Measurements from ENCODE around the gene FHOD1. TPM values are rescaled to one million over a fixed set of nuclear protein-coding genes. Genes with fewer than 3 reads are reported as not detected.

The FHOD1 gene
- total RNA-seq, 1 donor from 2014 or later: 20.5 TPM

DNA sequence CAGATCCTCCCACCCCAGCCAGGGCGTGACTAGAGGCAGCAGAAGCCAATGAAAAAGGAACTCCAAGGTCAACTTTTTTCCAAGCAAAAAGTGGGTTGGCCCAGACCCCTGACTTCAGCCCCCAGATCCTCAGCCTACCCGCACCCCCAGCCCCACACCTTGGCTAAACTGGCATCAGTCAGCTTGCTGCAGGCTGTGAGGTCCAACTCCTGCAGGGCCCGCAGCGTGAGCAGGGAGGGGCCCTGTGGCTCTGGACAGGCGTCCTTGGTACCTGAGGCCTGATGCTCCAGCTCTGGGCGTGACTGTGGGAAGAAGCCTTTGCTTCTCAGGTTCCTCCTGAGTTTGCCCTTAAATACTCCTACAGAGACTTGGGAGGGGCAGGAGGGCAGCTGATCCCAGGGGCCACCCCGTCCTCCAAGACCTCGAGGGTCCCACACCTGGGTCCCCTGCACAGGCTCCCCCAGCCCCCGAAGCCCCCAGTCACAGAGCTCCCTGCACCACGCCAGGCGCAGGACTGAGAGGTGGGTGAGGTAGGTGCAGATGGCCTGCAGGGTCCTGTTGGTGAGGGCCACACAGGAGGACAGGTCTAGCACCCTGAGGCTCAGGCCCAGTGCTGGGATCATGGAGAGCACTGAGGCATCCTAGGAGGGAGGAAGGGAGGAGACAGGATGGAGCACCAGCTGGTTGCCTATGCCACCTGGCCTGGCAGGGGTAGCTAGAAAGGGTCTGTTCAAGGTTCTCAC lies 39.0 kb downstream of the FHOD1 start:
- DNase-seq (ENCODE audit: low read depth): no peak

DNA sequence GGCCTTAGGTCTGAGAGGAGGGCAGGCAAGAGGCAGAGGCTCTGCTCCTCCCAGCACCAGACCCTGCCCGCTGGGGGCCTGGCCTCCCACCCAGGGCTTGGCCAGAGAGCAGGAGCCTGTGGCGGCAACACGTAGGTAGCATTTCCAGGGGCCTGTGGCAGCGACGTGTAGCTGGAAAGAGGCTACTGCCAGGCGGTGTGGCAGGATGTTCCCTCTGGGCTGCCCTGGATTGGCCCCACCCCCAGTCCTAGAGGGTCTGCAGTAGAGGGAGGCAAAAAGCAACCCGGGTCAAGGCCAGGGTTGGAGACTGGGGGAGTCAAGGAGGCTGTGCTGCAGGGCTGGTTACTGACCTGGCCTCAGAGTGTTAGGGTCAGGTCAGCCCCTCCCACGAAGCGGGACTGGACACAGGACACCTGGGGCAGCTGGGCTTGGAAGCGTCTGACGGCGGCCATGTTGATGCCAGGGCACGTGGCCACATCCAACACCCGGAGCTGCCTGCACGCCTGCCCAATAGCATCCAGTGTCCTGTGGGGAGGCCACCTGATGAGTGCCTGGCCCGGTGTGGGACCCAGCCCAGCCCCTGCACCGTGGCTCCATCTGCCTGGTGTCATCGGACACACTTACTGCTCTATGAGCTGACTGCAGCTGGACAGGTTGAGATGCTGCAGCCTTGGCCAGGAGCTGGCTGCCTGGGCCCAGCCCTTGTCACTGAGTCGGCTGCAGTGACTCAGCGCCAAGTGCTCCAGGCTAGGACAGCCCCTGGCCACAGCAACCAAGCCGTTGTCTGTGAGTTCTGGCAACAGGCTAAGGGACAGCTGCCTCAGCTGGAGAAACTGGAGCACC lies 39.8 kb downstream of the FHOD1 start:
- DNase-seq (ENCODE audit: low read depth): no peak

DNA sequence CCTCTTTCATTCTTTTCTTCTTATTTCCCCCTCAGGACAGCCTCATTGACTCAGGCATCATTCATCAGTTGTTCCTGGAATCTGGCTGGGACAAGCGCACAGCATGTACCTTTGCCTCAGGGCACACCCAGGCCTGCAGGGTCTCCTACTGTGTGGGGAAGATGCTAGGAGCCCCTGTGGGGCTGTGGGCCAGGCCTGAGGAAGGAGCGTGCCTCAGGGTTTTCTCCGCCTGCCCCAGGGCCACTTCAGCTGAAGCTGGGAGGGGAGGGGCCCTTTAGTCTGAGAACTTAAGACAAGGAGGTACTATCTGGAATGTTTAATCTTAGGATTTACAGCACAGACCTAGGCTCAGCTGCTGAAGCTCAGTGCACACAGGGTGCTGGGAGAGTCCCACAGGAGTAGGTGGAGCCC lies 40.4 kb downstream of the FHOD1 start:
- DNase-seq (ENCODE audit: low read depth): no peak

DNA sequence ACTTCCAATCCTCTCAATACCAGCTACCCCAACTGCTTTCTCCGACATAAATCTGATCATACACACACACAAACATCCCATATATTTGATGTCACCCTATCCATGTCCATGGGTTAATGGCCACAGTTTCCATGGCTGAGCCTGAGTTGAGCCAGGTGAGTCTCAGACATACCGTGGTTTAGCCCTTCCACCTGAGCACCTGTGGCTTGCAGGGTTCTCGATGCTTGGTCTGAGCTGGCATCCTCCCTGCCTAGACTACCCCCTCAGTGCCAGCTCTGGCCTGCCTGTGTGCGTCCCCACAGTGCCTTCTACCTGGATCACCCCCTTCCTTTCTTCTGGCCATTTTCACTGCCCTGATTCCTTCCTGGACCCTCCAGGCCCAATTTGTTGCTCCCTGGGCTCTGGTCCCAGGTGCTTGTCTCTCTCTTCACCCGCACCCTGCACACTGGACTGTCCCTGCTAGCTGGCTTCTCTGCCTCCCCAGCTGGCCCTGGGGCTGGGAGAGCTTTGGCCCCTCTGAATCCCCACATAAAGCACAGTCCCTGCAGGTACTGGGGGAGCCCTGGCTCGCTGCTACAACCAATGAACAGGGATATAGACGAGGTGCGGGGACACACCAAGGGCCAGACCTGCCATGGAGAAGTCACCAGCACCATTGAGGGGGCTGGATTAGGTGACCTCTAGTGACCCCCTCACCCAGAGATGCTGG lies 41.0 kb downstream of the FHOD1 start:
- DNase-seq (ENCODE audit: low read depth): no peak

DNA sequence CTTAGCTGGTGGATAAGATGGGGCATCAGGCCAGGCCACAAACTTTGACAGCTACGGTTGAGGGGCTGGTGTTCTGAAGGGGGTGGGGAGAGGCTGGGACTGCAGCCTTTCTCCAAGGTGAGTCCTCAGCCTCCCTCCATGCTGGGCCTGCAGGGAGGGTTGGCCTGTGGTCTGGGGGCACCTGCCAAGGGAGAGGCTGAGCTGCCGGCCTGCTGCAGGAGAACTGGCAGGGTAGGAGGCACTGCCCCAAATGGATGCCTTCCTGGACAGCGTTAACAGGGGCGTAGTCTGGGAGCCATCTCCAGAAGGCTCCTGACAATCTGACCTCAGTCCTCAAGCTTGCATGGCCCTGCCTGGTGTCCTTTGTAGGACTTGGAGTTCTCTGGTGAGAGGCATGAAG lies 43.2 kb downstream of the FHOD1 start:
- no peak for DNase-seq (ENCODE audit: low read depth)

DNA sequence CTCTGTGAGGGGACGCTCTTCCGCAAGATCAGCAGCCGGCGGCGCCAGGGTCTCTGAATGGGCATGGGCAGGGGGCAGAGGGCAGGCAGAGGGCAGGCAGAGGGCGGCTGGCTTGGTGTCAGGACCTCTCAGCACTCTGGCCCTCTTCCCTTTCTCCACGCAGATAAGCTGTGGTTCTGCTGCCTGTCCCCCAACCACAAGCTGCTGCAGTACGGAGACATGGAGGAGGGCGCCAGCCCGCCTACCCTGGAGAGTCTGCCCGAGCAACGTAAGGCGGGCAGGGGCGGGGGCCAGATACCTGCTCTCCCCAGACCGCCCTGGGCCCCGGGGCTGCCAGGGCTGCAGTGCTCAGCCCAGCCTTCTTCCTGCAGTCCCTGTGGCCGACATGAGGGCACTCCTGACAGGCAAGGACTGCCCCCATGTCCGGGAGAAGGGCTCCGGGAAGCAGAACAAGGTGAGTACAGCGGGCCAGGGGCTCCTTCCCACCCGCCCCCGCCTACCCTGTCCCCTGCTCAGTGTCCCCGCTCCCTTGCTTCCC lies 44.3 kb downstream of the FHOD1 start:
- no peak for DNase-seq (ENCODE audit: low read depth)

DNA sequence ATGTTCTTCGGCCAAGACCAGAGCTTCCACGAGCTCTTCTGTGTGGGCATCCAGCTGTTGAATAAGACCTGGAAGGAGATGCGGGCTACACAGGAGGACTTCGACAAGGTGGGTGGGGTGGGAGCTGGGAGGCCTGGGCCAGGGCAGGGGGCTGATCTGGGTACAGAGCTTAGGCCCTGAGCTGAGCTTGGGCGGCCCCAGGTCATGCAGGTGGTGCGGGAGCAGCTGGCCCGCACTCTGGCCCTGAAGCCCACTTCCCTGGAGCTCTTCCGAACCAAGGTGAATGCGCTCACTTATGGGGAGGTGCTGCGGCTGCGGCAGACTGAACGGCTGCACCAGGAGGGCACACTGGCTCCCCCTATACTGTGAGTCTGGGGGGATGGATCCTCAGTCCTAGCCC lies 44.9 kb downstream of the FHOD1 start:
- DNase-seq (ENCODE audit: low read depth): no peak

DNA sequence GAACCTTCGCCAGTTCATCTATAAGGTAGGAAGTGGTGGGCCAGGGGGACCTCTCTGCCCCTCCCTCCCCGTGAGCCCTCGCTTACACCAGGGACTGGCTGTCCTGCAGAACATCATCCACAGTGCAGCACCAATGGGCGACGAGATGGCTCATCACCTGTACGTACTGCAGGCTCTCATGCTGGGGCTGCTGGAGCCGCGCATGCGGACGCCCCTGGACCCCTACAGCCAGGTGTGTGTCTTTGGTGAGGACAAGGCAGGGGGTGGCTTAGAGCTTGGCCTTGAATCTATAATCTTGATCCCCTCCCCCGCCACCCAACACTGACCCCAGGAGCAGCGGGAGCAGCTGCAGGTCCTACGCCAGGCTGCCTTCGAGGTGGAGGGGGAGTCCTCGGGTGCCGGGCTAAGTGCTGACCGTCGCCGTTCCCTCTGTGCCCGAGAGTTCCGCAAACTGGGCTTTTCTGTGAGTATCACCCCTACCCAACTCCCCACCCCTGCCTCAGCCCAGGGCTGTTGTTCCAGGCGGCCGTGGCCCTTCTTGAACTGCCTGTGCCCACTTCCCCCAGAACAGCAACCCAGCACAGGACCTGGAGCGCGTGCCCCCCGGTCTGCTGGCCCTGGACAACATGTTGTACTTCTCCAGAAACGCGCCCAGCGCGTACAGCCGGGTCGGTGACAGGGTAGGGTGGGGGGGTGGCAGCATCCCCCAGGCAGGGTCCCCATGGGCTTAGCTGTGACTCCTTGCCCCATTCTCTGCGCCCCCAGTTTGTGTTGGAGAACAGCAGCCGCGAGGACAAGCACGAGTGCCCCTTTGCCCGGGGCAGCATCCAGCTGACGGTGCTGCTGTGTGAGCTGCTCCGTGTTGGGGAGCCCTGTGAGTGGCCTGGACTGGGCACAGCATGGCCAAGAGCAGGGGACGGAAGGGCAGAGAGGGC lies 45.6 kb downstream of the FHOD1 start:
- no peak for DNase-seq (ENCODE audit: low read depth)

DNA sequence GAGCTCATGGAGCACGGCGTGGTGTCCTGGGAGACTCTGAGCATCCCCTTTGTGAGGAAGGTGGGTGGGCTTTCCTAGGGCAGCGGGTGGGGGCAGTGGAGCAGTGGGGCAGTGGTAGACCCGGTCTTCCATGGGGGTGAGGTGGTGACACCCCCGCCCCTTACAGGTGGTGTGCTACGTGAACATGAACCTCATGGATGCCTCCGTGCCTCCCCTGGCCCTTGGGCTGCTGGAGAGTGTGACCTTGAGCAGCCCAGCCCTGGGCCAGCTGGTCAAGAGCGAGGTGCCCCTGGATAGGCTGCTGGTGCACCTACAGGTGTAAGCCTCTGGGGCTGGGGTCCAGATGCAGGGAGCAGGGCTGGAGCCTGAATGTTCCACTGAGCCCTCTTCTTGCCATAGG lies 46.8 kb downstream of the FHOD1 start:
- DNase-seq (ENCODE audit: low read depth): no peak

DNA sequence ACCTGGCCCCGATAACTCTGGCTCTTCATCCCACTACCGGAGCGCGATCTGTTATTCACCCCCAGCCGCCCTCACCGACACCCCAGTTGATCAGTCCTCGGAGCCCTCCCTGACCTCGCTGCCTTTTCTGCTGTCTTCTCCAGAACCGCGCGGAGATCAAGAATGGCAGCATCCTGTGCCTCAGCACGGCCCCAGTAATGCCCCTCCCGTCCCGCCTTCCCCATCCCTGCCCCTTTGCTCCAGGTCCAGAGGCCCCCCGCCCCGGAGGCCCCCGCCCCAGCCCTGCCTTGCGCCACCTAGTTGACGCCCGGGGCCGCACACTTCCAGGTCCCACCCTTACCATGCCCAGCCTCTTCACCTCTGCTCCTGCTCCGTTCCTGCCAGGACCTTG lies 47.5 kb downstream of the FHOD1 start:
- no peak for DNase-seq (ENCODE audit: low read depth)

DNA sequence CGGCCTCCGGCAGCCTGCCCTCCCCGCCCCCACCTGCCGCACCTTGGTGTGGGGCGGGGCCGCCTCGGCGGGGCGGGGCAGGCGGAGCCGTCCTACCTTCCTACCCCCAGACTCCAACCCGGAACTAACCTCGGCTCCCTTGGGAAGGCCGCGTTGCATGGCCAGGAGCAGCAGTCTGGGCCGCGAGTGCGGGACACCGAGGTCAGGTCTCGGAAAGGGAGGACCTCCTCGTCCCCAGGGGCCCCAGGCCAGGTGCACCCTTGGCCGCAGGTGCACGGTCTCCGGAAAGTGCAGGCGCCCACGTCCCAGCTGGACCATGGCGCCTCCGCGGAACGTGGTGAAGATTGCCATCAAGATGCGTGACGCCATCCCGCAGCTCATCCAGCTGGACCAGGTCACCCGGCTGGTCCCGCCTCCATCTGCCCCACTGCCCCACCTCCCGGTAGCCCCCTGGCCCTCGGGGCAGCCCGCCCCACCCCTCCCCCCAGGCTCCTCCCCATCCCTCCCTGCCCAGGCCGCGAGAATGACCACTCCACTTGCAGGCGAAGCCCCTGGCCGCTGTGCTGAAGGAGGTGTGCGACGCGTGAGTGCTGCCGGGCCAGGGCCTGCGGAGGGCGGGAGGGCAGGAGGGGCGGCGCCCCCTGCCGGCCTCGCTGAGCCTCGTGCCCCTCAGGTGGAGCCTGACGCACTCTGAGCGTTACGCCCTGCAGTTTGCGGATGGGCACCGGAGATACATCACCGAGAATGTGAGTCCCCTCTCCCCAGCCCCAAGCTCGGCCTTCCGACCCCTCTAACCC lies 48.1 kb downstream of the FHOD1 start, which contains the start of gene ELMO3:
ELMO3 (plus strand) TSS at position 121 of the 797 bp plus-strand sequence; CDS start at position 317, 196 bp downstream.
- DNase-seq (ENCODE audit: low read depth): no peak

DNA sequence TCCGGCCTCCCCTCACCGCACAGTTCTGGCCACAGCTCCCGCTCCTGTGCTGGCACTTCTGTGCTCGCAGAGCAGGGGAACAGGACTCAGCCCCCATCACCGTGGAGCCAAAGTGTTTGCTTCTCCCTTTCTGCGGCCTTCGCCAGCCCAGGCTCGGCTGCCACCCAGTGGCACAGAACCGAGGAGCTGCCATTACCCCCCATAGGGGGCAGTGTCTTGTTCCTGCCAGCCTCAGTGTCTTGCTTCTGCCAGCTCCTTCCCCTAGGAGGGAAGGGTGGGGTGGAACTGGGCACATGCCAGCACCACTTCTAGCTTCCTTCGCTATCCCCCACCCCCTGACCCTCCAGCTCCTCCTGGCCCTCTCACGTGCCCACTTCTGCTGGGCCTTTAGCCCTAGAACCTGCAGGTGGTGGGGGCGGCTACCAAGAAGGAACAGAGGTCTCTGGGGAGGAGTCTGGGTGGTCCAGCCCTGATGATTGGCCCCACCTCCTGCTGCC lies 49.0 kb downstream of the FHOD1 start:
- peak; percentile 52 for DNase-seq (ENCODE audit: low read depth)

DNA sequence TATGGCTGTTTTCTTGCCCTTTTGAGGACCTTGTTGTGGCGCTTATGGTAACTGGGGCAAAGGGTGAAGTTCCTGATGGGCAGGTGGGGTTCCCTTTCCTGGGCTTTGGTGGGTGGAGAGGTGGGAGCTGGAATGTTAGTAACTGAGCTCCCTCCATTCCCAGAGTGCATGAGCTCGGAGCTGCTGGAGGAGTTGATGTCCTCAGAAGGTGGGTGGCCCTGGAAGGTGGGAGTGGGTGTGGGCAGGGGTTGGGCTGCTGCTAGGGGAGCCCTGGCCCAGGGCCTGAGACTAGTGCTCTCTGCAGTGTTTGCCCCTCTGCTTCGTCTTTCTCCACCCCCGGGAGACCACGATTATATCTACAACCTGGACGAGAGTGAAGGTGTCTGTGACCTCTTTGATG lies 49.6 kb downstream of the FHOD1 start:
- peak; percentile 38 for DNase-seq (ENCODE audit: low read depth)

DNA sequence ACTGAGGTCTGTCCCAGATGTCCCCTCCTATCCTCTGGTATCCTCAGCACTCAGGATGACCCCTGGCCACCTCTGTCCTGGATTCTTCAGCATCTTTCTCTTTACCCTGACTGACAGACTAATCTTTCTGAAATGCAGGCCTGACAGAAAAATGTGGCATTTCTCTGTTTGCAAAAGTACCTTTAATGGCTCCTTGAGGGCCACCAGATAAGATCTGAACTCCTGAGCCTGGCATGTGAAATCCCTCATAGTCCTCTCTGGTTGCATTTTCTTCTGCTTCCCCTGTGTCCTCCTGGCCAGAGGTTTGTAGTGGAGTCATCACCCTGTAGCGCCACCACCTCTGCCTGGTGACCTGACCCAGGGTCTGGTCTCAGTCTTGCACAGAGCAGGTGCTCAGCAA lies 50.4 kb downstream of the FHOD1 start:
- no peak for DNase-seq (ENCODE audit: low read depth)

DNA sequence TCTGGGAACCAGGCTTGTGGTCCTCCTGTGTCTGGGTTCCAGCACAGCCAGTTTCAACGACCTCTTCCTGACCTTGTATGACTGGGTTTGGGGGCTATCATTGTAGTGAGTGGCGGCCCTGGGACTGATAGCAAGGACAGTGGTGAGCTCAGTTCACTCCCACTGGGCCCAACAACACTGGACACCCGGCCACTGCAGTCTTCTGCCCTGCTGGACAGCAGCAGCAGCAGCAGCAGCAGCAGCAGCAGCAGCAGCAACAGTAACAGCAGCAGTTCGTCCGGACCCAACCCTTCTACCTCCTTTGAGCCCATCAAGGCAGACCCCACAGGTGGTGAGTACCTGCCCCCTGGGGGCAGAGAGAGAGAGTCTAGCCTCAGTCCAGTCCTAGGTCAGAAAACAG lies 51.6 kb downstream of the FHOD1 start:
- no peak for DNase-seq (ENCODE audit: low read depth)

DNA sequence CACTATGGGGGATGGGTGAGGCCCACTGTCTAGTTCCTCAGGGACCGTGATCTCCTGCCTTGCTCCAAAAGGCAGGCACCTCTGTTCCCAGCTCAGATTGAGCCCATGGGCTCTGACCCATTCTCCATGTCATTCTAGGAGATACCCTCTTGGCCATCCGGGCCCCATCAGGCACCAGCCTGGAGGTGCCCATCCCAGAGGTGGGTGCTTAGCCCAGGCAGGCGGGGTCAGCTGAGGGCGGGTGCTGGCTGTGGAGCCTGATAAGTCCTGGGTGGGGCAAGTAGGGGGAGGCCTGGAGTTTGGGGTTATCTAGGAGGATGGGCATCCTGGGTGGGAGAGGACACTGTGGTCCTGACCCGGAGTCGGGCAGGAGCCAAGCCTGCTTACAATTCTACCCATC lies 53.0 kb downstream of the FHOD1 start:
- no peak for DNase-seq (ENCODE audit: low read depth)

DNA sequence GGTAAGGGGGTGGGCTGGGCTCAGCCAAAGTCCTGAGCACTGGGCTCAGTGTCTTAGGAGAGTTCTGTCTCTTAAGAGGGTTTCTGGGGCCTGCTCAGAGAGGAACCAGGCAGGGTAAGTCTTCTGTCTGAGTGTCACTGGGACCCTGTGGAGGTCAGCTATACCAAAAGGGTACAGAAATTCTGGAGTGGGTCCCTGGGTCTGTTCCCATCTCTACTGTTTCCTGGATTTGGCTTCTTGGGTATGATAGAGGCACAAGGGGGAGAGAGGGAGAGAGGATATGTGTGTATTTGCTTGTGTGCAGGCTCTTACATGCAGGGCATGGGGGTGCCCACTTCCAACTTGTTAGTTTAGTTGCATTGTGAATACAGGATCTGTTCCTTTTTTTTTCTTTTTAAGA lies 53.7 kb downstream of the FHOD1 start:
- no peak for DNase-seq (ENCODE audit: low read depth)

DNA sequence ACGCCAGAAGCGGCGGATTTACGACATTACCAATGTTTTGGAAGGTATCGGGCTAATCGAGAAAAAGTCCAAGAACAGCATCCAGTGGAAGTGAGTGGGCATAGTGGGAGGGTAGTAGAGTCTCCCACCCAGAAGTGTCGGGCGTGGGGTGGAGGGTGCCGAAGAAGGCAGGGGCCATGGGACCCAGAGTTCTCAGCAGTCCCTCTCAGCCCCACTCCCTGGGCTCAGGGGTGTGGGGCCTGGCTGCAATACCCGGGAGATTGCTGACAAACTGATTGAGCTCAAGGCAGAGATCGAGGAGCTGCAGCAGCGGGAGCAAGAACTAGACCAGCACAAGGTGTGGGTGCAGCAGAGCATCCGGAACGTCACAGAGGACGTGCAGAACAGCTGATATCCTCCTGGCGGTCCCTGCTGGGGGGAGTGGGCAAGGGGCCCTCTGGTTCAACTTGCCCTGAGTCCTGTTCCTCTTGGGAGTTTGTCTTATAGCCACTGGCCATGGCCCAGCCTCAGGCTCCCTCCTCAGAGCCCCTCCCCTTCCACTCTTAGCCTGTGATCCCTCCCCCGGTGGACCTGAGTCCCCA lies 54.4 kb downstream of the FHOD1 start:
- no peak for DNase-seq (ENCODE audit: low read depth)

DNA sequence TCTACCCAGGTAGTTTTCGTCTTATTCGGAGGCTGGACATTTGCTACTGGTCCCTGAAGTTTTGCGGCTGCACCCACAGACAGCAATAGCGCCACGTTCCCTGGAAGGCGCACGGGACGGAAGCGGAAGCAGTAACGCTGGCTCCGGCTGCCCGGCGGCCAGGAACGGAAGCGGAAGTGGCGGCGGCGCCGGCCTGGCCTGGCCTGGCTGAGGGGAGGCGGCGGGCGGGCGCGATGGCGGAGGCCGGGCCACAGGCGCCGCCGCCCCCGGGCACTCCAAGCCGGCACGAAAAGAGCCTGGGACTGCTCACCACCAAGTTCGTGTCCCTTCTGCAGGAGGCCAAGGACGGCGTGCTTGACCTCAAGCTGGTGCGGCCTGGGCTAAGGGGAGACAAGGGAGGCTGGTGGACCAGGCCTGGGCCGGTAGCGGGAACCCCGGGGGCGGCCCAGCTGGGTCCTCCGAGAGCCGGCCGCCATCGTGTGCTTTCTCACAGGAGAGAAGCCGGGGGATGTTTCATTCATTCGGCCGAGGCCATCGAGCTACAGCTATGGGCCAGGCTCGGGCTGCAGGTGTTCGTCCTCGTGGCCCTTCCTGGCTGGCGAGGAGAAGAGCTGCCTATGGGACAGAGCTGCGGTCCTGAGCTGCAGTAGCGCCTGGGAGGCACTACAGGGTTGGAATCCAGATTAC lies 55.1 kb downstream of the FHOD1 start, which contains the start of gene E2F4:
E2F4 (plus strand) TSS at position 161 of the 687 bp plus-strand sequence; CDS start at position 234, 73 bp downstream.
- peak; percentile 68 for DNase-seq (ENCODE audit: low read depth)
